Upper lobe of left lung (tissue), 6 donors: ENCODE data around the gene BID. TPM values are rescaled to one million over a fixed set of nuclear protein-coding genes. Genes with fewer than 3 reads are reported as not detected.

Source experiments
- ATAC-seq, 2 donors: fragments of 200-7000 bp; cut with Tn5 transposase; one replicate each; pipeline ENCODE4 v1.9.1; 2022; ENCODE audit warnings: mild to moderate bottlenecking in 2 of 2, moderate library complexity in 2 of 2; ENCODE audit not compliant: low FRiP score in 2 of 2
- DNase-seq, 2 donors: peaks; one replicate each; pipeline ENCODE4 v3.0.0-alpha.2; 2019 to 2020
- H3K27ac ChIP-seq, 4 donors: fragments of 200-600 bp; sonication (generic); one replicate each; pipeline ENCODE4 v1.5.1; 2016 to 2019
- H3K27me3 ChIP-seq, 4 donors: fragments of 200-600 bp; sonication (generic); one replicate each; pipeline ENCODE4 v1.5.1; 2017 to 2019
- H3K36me3 ChIP-seq, 4 donors: fragments of 200-600 bp; sonication (generic); one replicate each; pipeline ENCODE4 v1.5.1; 2016 to 2019
- H3K4me1 ChIP-seq, 4 donors: fragments of 200-600 bp; sonication (generic); one replicate each; pipeline ENCODE4 v1.5.1; 2018 to 2019
- H3K4me3 ChIP-seq, 4 donors: fragments of 200-600 bp; sonication (generic); one replicate each; pipeline ENCODE4 v1.5.1; 2017 to 2019; ENCODE audit warnings: mild to moderate bottlenecking in 2 of 4, moderate library complexity in 1 of 4
- H3K9me3 ChIP-seq, 4 donors: fragments of 200-600 bp; sonication (generic); one replicate each; pipeline ENCODE4 v1.5.1; 2018 to 2019
- EP300 ChIP-seq, 4 donors: sonication (generic); formaldehyde crosslinking; IDR thresholded peaks; one replicate each; pipeline ENCODE4 v1.5.1; 2017; ENCODE audit warnings: antibody characterized with exemption in 4 of 4, control low read depth in 2 of 4
- POLR2A ChIP-seq, 4 donors: fragments of 450-650 bp; IDR thresholded peaks; one replicate each; pipeline ENCODE4 v1.5.1; 2016 to 2017; ENCODE audit warnings: antibody characterized with exemption in 4 of 4, mild to moderate bottlenecking in 2 of 4
- POLR2AphosphoS5 ChIP-seq, 2 donors: sonication (generic); formaldehyde crosslinking; IDR thresholded peaks; one replicate each; pipeline ENCODE4 v1.5.1; 2017; ENCODE audit warnings: antibody characterized with exemption in 2 of 2
- WGBS, 2 donors: methylation state at CpG; one replicate each; pipeline ENCODE4 v1.1.5; 2017 to 2018; 5-methylcytosine and 5-hydroxymethylcytosine counted together
- total RNA-seq, 6 donors: library from RNA; depleted of rRNA in 4 of 6; stranded (reverse); fragments of >200 nt in 4 of 6; gene quantifications; one replicate each; pipeline versions ENCODE4 v1.1.0 to v1.2.1, GENCODE V29; 2016 to 2021
- TF ChIP-seq, protein P1 (sequence below), 6 experiments: fragments of 450-650 bp in 4 of 6; fragments of 200-600 bp in 2 of 6; sonication (generic) in 2 of 6; IDR thresholded peaks; one replicate each; pipeline ENCODE4 v1.5.1; 2016 to 2019; ENCODE audit warnings: antibody characterized with exemption in 6 of 6
- donor health status: DM: no; HTN: no; CAD: no; lungs with moderate emphysema.
- donor health status: DM: no; HTN: yes; CAD: no; lungs with severe emphysema.

The BID gene
- total RNA-seq, 6 donors from 2014 or later = 10.5 to 55.9 (median 27.3) TPM

DNA sequence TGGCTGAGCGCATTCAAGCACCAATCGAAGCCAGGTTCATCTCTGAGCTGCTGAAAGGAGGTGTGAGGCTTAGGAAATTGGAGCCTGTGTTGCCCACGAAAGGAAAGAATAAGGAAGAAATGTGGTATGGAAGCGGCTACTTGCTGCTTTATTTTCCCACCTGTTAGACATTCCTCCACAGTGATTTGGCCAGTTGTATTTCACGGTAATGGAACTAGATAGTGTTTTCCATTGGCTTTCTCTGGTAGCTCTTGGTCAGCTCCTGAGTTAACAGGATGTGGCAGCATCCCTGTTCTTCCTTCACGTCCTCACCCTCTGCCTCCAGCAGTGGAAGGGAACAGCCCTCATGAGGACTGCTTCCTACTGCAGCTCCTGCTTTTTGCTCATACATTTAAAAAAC lies 44.7 kb downstream of the BID start:
- H3K27ac ChIP-seq = no peak overlapping the region
- no peak for DNase-seq
- peaks cover 14 to 78% (median 49%) of the 10 kb centered on the region in 4 donors for H3K36me3 ChIP-seq
- no peaks in the 10 kb centered on the region for H3K9me3 ChIP-seq
- no peak for ATAC-seq
- no peak overlapping the region for H3K4me3 ChIP-seq
- H3K4me1 ChIP-seq = peaks cover 0 to 15% (median 8%) of the 10 kb centered on the region in 4 donors
- no peaks in the 10 kb centered on the region for H3K27me3 ChIP-seq
- TF ChIP-seq, protein P1, sequence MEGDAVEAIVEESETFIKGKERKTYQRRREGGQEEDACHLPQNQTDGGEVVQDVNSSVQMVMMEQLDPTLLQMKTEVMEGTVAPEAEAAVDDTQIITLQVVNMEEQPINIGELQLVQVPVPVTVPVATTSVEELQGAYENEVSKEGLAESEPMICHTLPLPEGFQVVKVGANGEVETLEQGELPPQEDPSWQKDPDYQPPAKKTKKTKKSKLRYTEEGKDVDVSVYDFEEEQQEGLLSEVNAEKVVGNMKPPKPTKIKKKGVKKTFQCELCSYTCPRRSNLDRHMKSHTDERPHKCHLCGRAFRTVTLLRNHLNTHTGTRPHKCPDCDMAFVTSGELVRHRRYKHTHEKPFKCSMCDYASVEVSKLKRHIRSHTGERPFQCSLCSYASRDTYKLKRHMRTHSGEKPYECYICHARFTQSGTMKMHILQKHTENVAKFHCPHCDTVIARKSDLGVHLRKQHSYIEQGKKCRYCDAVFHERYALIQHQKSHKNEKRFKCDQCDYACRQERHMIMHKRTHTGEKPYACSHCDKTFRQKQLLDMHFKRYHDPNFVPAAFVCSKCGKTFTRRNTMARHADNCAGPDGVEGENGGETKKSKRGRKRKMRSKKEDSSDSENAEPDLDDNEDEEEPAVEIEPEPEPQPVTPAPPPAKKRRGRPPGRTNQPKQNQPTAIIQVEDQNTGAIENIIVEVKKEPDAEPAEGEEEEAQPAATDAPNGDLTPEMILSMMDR (IDR thresholded peaks at IDR 0.05) = no peak
- no peak for TF ChIP-seq POLR2AphosphoS5 (IDR thresholded peaks at IDR 0.05)
- TF ChIP-seq POLR2A (IDR thresholded peaks at IDR 0.05) = no peak
- 83 to 86% methylated on average over 6 of the region's 6 CpGs for WGBS, 2 donors

DNA sequence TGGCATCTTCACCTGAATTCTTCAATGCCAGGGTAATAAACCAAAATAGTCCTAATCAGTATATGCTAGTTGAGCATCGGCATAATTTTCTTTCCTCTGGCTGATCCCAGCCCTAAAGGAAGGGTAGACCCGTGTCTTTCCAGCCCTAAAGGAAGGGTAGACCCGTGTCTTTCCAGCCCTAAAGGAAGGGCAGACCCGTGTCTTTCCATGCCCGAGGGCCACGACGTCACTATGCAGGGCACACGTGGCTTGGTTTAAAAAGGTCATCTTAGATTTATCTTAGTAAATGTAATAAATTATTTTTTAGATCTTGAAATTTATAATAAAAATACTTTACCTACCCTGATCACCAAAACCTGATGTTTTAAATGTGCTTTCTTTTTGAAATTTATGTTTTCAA lies 45.5 kb downstream of the BID start:
- Histone ChIP-seq H3K4me1 (peaks cover 0 to 15% (median 10%) of the 10 kb centered on the region in 4 donors), H3K36me3 (peaks cover 14 to 70% (median 45%) of the 10 kb centered on the region in 4 donors), H3K9me3 (no peaks in the 10 kb centered on the region), H3K27ac (no peak overlapping the region), H3K27me3 (no peaks in the 10 kb centered on the region), H3K4me3 (no peak overlapping the region)
- ATAC-seq = no peak
- WGBS, 2 donors = 91 to 92% methylated on average over 8 of the region's 8 CpGs
- DNase-seq = no peak
- TF ChIP-seq EP300 (IDR thresholded peaks at IDR 0.05) (no peak), POLR2AphosphoS5 (IDR thresholded peaks at IDR 0.05) (no peak), POLR2A (IDR thresholded peaks at IDR 0.05) (no peak)
- TF ChIP-seq, protein P1 (IDR thresholded peaks at IDR 0.05) = no peak

DNA sequence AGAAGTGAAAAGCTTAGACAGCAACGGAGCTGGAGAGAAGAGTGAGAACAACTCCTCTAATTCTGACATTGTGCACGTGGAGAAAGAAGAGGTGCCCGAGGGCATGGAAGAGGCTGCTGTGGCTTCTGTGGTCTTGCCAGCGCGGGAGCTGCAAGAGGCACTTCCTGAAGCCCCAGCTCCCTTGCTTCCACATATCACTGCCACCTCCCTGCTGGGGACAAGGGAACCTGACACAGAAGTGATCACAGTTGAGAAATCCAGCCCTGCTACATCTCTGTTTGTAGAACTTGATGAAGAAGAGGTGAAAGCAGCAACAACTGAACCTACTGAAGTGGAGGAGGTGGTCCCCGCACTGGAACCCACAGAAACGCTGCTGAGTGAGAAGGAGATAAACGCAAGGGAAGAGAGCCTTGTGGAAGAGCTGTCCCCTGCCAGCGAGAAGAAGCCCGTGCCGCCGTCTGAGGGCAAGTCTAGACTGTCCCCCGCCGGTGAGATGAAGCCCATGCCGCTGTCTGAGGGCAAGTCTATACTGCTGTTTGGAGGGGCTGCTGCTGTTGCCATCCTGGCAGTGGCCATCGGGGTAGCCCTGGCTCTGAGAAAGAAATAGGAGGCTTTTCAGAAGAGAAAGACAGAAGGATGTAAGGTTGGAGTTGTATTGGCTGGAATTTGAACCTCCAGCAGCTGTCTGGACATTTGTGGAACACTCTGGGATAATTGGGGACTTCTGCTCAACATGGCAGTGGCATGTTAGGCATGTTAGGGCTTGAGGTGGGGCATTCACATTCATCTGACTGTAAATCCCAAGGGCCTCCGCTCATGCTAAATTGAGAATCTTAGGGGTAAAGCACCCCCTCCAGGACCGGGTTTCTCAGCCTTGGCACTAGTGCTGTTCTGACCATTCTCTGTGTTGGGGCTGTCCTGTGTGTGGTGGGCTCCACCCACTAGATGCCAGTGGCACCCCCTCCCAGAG lies 47.1 kb downstream of the BID start:
- no peak for DNase-seq
- Histone ChIP-seq H3K36me3 (peaks cover 7 to 54% (median 37%) of the 10 kb centered on the region in 4 donors), H3K9me3 (no peaks in the 10 kb centered on the region), H3K4me1 (peaks cover 0 to 15% (median 10%) of the 10 kb centered on the region in 4 donors), H3K27me3 (no peaks in the 10 kb centered on the region), H3K4me3 (no peak overlapping the region), H3K27ac (no peak overlapping the region)
- WGBS, 2 donors = 72 to 80% methylated on average over 16 to 18 of the region's 18 CpGs
- peak in 1 of 2 donors; percentile 12 for ATAC-seq
- TF ChIP-seq POLR2AphosphoS5 (IDR thresholded peaks at IDR 0.05) (no peak), EP300 (IDR thresholded peaks at IDR 0.05) (no peak), POLR2A (IDR thresholded peaks at IDR 0.05) (no peak)
- TF ChIP-seq, protein P1 (IDR thresholded peaks at IDR 0.05) = no peak

DNA sequence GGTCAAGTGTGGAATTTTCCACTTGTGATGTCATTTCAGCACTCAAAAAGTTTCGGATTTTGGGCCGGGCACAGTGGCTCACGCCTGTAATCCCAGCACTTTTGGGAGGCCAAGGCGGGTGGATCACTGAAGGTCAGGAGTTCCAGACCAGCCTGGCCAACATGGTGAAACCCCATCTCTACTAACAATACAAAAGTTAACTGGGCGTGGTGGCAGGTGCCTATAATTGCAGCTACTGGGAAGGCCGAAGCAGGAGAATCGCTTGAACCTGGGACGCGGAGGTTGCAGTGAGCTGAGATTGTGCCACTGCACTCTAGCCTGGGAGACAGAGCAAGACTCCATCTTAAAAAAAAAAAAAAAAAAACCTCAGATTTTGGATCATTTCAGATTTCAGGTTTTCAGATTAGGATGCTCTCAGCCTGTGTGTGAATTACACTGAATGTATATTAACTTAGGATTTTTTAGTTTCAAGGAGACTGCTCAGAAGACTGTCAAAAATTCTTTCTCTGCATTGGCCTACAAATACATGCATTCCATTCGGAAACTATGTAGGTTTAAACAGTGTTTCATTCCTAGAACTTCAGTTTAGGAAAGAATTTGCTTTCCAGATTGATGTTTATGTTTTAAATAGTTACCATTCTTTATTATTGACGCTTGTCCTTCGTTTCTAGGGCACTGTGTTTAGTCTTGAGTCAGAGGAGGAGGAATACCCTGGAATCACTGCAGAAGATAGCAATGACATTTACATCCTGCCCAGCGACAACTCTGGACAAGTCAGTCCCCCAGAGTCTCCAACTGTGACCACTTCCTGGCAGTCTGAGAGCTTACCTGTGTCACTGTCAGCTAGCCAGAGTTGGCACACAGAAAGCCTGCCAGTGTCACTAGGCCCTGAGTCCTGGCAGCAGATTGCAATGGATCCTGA lies 48.0 kb downstream of the BID start:
- no peak overlapping the region for H3K27ac ChIP-seq
- H3K4me1 ChIP-seq = peaks cover 0 to 15% (median 10%) of the 10 kb centered on the region in 4 donors
- no peak overlapping the region for H3K4me3 ChIP-seq
- no peaks in the 10 kb centered on the region for H3K27me3 ChIP-seq
- no peaks in the 10 kb centered on the region for H3K9me3 ChIP-seq
- no peak for TF ChIP-seq POLR2AphosphoS5 (IDR thresholded peaks at IDR 0.05)
- no peak for DNase-seq
- peaks cover 7 to 45% (median 28%) of the 10 kb centered on the region in 4 donors for H3K36me3 ChIP-seq
- ATAC-seq = no peak
- 83 to 87% methylated on average over 13 of the region's 13 CpGs for WGBS, 2 donors

DNA sequence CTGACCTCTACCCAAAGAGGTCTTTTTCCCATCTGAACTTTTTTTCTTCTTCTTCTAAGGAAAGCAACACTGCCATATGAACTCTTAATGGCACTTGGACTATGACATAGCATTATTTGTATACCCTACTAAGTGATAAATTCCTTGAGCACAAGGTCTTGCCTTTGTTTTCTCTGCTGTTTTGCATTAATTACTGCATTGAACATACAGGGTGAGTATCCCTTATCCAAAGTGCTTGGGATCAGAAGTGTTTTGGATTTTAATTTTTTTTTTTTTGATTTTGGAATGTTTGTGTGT lies 48.8 kb downstream of the BID start:
- no peak for DNase-seq
- H3K36me3 ChIP-seq = peaks cover 7 to 39% (median 27%) of the 10 kb centered on the region in 4 donors
- H3K4me3 ChIP-seq = no peak overlapping the region
- peaks cover 0 to 15% (median 10%) of the 10 kb centered on the region in 4 donors for H3K4me1 ChIP-seq
- no peak for ATAC-seq
- no peaks in the 10 kb centered on the region for H3K27me3 ChIP-seq
- no peaks in the 10 kb centered on the region for H3K9me3 ChIP-seq
- H3K27ac ChIP-seq = peak overlapping the region in 1 of 4 donors; percentile 11
- TF ChIP-seq POLR2AphosphoS5 (IDR thresholded peaks at IDR 0.05) (no peak), EP300 (IDR thresholded peaks at IDR 0.05) (no peak), POLR2A (IDR thresholded peaks at IDR 0.05) (no peak)
- TF ChIP-seq, protein P1 (IDR thresholded peaks at IDR 0.05) = no peak
